Stimulated activated CD8-positive, alpha-beta memory T cell treated with anti-CD3 and anti-CD28 coated beads, Interleukin-15, amount 100 ng/mL, for 48 hours (primary cell): ENCODE data around the gene ACP3.

Experiments
- DNase-seq, 2 donors: peaks; one replicate each; pipeline ENCODE4 v3.0.0-alpha.2; 2020; ENCODE audit warnings: low read depth in 2 of 2

The ACP3 gene

DNA sequence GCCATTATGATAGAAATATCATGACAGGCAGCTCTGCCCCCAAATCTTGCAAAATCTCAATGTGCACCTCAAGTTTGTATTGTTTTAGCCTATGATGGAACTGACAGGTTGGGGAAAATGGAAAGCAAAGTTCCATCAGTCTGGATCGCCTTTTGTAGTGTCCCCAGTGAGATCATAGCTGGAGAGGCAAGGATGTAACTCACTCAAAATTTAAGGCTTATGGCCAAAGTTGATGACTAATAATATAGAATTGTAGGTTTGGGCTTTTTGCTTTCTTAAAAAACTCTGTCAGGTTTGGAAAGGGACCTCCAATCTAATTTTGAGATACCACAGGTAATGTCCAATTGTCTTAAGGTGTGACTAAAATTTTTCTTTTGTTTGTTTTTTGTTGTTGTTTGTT lies 1.4 kb upstream of the ACP3 start:
- DNase-seq, result no peak

GRCh38 chr3:132318451-132318850 lies 1.2 kb downstream of the ACP3 start:
- DNase-seq, result no peak

GRCh38 chr3:132321304-132321703 lies 4.1 kb downstream of the ACP3 start:
- DNase-seq, result no peak

GRCh38 chr3:132325103-132325606 lies 7.9 kb downstream of the ACP3 start:
- no peak for DNase-seq

DNA sequence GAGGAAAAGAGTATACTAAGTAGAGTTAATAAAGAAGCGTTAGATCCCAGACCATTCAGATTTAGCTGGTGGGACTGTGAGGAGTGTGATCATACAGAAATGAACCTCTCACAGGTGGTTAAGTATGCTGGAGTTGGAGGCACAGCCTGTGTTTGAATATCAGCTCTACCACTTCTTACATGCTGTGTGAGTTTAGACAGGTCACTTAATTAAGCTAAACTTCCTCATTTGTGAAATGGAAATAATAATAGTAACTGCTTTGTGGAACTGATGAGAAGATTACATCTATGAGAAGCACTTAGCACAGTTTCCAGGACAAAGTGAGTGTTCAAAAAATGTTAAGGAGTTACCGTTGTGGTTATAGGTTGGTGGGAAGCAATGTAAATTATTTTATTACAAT lies 8.4 kb downstream of the ACP3 start:
- DNase-seq, result no peak

GRCh38 chr3:132326251-132326650 lies 9.0 kb downstream of the ACP3 start:
- DNase-seq, result no peak

GRCh38 chr3:132332082-132332481 lies 14.9 kb downstream of the ACP3 start:
- no peak for DNase-seq

GRCh38 chr3:132332508-132332907 lies 15.3 kb downstream of the ACP3 start:
- no peak for DNase-seq

DNA sequence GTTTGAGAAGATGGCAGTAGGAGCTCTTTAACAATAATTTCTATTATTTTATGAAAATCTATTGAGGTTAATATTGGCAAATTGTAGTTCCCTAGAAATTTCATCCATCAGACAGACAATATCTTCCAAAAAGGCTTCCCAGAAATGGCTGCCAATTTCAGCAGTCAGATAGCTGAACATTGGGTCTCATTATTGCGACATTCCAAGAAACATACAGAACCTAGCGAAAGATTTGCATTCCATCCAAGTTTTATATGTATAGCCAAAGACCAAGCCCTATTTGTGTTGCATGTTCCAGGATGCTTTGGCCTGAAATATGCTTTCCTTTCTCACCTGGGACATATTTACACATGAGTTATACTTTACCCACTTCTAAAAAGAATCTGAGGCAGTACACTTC lies 24.5 kb downstream of the ACP3 start:
- DNase-seq, result no peak

GRCh38 chr3:132342183-132342582 lies 25.0 kb downstream of the ACP3 start:
- DNase-seq, result no peak

GRCh38 chr3:132342610-132343009 lies 25.4 kb downstream of the ACP3 start:
- no peak for DNase-seq

- DNase-seq, result peak in 1 of 2 donors; percentile 0
These were observed 25.9 kb downstream of the ACP3 start for GRCh38 chr3:132343018-132343612.

DNA sequence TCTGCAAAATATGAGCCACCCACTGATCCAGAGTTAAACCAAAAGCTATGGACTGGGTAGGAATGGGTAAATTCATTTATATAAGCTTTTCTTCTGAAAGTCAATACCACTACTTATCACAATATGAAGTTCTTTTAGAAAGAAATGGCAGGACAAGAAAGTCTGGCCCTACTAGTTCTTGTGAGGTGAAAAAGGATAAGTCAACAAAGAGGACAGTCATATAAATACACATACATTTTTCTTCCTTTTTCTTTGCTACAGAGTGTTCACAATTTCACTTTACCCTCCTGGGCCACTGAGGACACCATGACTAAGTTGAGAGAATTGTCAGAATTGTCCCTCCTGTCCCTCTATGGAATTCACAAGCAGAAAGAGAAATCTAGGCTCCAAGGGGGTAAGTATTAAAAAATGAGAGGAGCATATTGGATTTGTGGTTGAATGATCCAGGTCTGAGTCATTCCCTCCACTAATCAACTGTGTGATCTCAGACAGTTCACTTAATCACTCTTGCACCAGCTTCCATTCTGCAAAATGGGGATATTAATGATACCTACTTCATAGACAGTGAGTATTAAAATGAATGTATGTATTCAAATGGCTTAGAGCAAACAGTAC lies 27.6 kb downstream of the ACP3 start:
- DNase-seq, result no peak

DNA sequence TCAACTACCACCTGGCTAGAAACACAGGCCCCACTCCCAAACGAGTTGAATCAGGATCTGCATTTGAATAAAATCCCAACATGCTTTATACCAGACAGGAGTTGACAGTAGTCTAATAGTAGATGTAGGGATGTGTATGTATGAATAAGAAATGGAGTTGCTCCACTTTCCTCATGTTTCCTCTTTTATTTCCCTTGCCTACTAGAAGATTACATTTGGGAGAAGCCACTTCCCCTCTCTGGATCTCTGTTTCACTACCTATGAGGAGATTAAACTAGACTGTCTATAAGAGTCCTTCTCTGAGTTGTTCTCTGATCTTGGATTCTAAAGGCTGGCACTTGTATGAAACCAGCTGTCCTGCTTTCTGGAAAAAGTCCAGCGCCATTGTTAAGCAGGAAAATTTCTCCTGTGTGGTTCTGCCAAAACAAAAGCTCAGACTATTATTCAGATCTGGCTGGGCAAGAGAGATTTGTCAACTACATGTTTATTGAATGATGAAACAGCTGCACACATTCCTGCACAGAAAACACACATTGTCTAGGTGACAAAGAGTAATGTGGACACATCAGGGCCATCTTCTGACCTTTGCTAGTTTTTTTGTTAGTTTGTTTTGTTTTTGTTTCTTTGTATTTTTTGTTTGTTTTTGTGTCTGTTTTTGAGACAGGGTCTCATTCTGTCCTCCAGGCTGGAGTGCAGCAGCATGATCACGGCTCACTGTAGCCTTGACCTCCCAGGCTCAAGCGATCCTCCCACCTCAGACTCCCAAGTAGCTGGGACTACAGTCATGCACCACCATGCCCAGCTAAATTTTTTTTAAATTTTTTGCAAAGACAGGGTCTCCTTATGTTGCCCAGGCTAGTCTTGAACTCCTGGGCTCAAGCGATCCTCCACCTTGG lies 29.9 kb downstream of the ACP3 start:
- no peak for DNase-seq

GRCh38 chr3:132347811-132348210 lies 30.6 kb downstream of the ACP3 start:
- no peak for DNase-seq

DNA sequence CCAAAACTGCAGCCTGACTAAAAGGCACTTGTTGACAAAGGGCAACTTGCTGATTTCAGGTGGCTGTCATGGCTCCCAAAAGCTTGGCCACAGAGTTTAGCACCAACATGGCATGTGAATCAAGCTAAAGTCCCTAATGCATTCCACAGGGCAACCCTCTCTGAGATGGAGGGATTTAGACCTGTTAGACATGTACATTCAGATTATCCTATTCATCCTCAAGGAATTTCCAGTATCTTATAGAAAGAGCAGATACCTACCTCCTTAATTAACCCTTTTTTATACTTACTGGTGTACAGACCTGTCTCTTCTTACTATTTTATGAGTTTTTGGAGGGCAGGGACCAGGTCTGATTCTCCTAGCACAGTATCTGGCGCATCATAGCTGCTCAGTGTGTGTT lies 31.3 kb downstream of the ACP3 start:
- DNase-seq, result no peak

DNA sequence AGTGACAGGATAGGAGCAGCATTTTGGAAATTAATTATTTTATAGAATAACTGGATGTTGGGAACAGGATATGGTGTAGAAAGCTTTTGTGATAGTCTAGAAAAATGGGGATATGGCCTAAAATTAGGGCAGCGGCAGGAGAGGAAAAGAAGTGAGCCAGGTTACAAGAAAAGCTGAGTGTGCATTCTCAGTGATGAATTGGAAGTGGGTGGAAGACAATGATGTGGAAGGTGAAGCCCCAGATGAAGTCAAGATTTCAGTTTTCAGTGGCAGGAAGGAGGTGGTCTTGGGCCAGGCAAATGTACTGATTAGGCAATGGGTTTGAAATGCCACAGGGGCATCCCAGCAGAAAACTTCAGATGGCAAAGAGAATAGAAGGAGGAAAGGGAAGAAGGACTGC lies 33.6 kb downstream of the ACP3 start:
- DNase-seq, result no peak

DNA sequence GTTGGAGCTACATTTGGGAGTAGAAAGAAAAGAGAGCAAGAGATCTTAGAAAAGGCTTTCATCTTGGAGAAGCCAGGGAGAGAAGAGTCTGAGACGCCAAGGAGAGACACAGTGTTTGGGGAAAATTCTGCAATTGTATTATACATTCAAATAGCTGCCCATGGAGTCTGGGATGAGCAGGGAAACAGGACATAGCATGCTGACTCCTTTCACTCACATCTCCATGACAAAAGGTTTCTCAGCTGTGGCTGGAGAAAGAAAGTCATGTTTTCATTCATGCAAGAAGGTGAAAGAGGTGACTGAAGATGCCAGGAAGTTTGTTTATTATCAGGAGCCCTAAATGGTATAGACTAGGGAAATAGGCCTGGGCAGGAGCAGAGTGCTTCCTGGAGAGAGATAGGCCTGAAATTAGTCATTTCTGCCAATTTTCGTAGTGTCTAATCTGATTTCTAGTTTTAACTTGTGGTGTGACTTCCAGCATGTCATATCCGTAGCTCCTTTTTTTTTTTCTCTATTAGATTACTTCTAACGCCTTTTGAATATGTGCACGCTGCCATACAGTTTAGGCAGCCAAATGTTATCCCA lies 34.1 kb downstream of the ACP3 start:
- no peak for DNase-seq

DNA sequence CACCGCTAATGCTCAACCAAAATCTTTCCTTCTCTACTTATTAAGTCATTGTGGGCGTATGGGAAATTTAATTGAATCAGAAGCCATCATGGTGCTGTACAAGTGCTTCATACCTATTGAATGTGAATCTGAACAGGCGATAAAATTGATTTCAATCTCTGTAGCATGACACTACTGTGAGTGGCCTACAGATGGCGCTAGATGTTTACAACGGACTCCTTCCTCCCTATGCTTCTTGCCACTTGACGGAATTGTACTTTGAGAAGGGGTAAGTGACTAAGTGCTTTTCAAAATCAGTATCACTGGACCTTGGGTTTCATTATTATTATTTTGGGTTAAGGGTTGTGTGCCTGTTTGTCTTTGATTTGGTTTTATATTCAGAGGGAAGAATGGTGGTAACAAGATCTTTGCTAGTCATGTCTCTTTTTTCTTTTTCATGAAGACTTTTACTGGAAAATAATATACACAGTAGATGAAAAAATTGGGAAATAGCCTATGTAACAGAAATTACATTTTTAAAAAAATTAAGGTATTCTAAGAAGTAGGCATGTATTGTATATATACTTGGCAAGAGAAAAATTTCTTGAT lies 35.4 kb downstream of the ACP3 start:
- DNase-seq, result peak; percentile 27 to 40

DNA sequence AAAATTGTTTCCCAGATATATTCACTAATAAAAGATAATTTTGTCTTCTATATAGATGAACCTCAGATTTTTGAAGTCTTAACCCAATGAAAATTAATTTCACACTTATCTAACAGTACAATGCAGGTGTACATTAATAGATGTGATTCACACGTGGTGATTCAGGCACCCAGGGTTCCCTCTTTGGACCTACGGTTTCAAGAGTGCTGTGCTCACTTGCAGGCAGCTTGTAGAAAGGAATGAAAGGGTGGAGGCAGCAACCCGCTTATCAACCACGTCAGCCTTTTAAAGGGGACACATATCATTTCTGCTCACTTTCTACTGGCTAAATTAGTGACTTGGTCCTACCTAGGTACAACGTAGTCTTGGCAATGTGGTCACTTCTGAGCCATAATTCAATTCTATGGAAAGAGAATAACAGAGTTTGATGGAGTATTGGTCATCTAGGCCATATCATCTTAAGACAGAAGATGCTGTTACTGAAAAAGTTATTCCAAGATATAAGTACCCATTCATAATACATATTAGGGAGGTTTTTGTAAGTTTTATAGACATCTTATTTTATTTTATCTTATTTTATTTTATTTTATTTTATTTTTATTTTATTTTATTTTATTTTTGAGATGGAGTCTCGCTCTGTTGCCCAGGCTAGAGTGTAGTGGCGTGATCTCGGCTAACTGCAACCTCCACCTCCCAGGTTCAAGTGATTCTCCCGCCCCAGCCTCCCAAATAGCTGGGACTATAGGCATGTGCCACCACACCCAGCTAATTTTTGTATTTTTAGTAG lies 37.9 kb downstream of the ACP3 start:
- no peak for DNase-seq

- DNase-seq, result no peak
These were observed 39.4 kb downstream of the ACP3 start for GRCh38 chr3:132356568-132356967.
